GM10266 (cell line): ENCODE results near the gene CLIC1.

Experiments used
- DNase-seq: peaks from one replicate; pipeline ENCODE4 v3.0.0; 2012; ENCODE audit errors: extremely low spot score
- CTCF ChIP-seq: IDR thresholded peaks from 2 replicates; pipeline ENCODE4 v1.5.1; 2012; ENCODE audit warnings: mild to moderate bottlenecking, low read depth; ENCODE audit not compliant: control insufficient read depth, insufficient read depth; ENCODE audit errors: missing control alignments

Gene CLIC1

GRCh38 chr6:31736021-31736767 lies at the start of gene CLIC1:
TSS of gene CLIC1 (minus strand) at chr6:31736530. CDS start at chr6:31736300, 230 bp downstream.
- DNase-seq, result peak; percentile 83
- TF ChIP-seq CTCF, result no peak

- TF ChIP-seq CTCF, result no peak
- DNase-seq, result no peak
Observed at GRCh38 chr6:31785475-31785874, 49.1 kb upstream of the CLIC1 start.

GRCh38 chr6:31784098-31784925 lies 48.0 kb upstream of the CLIC1 start:
- DNase-seq, result no peak
- TF ChIP-seq CTCF, result no peak

GRCh38 chr6:31782126-31782855 lies 46.0 kb upstream of the CLIC1 start:
- TF ChIP-seq CTCF, result no peak
- no peak for DNase-seq

GRCh38 chr6:31781244-31782125 lies 45.2 kb upstream of the CLIC1 start:
- no peak for DNase-seq
- no peak for TF ChIP-seq CTCF

- no peak for TF ChIP-seq CTCF
- no peak for DNase-seq
Observed at GRCh38 chr6:31780507-31781243, 44.3 kb upstream of the CLIC1 start.
